Measurements from ENCODE around the gene UXS1. TPM values are rescaled to one million over a fixed set of nuclear protein-coding genes. Genes with fewer than 3 reads are reported as not detected.

Gene UXS1
- total and polyA plus RNA-seq, 2 donors (not counting 3 experiments of a cell fraction or from before 2014, with no cell fraction given): 34.2 to 43.2 TPM

DNA sequence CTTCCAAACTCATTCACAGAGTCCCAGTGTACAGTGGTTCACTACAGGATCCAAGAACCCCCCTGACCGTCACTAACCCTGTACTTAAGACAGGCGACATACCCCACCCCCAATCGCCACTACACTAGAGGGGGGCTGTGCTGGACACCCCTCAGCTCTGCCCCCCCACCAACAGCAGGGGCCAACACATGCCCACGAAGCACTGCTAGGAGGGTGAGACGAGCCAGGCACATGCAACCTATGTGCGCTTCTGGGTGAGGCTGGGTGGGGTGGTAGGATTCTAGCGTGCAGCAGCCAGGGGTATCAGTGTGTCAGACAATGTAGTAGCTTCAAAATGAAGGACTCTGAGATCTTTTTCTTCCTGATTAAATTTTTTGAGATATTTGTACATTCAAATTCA is 67.8 kb downstream of the UXS1 start:
- intact Hi-C loops (cut with micrococcal nuclease): no loop called here
- Histone ChIP-seq H3K9ac (replicated peaks; ENCODE audit: extremely low read depth, insufficient read depth, low read length) (no peak overlapping the region), H3K27ac (ENCODE audit: insufficient read depth, low read depth, low read length) (no peak overlapping the region), H3K4me2 (ENCODE audit: insufficient read depth, low read length) (no peak overlapping the region), H2AFZ (ENCODE audit: low read depth, low read length) (no peak overlapping the region), H3K4me1 (ENCODE audit: control insufficient read depth, extremely low read depth, insufficient read depth, low read length) (no peaks in the 10 kb centered on the region), H3K4me3 (replicated peaks in 1 of 3; ENCODE audit: insufficient read depth in 1 of 3, low read depth in 1 of 3, low read length in 3 of 3) (no peak overlapping the region), H3K79me2 (ENCODE audit: control insufficient read depth, insufficient read depth, low read length) (no peaks in the 10 kb centered on the region), H3K27me3 (ENCODE audit: control insufficient read depth in 2 of 2, insufficient read depth in 2 of 2, low read length in 2 of 2) (no peaks in the 10 kb centered on the region), H3K9me1 (replicated peaks; ENCODE audit: control insufficient read depth, extremely low read depth, insufficient read depth, low read length) (no peaks in the 10 kb centered on the region), H4K20me1 (replicated peaks; ENCODE audit: control insufficient read depth, extremely low read depth, insufficient read depth, low read length) (no peaks in the 10 kb centered on the region), H3K9me3 (replicated peaks; ENCODE audit: control insufficient read depth, insufficient read depth, low read length) (no peaks in the 10 kb centered on the region), H3K36me3 (ENCODE audit: control insufficient read depth in 2 of 2, extremely low read depth in 1 of 2, insufficient read depth in 2 of 2, low read length in 2 of 2) (no peaks in the 10 kb centered on the region)
- CTCF ChIA-PET: no interaction called here
- POLR2A ChIA-PET: no interaction called here
- dilution Hi-C loops (cut with MboI; ENCODE audit: extremely low pct_ligation_motif_present, low sequenced_read_pairs): no loop called here
- DNase-seq (ENCODE audit: low read depth, low spot score) (no peak), FAIRE-seq (no peak)
- TF ChIP-seq CTCF (IDR thresholded peaks at IDR 0.05; ENCODE audit: extremely low read depth in 1 of 2, insufficient read depth in 1 of 2, low read depth in 1 of 2, low read length in 2 of 2) (no peak), POLR2A (IDR thresholded peaks at IDR 0.05; ENCODE audit: low read depth, low read length) (no peak), EZH2 (IDR thresholded peaks at IDR 0.05; ENCODE audit: borderline replicate concordance, low read depth, low read length, severe bottlenecking) (no peak), MAX (IDR thresholded peaks at IDR 0.05; ENCODE audit: insufficient read depth, insufficient read length) (no peak), MYC (IDR thresholded peaks at IDR 0.05; ENCODE audit: low read depth, low read length) (no peak), GATA2 (IDR thresholded peaks at IDR 0.05; ENCODE audit: insufficient read depth, insufficient read length, low read depth, low read length) (no peak), POLR2AphosphoS5 (IDR thresholded peaks at IDR 0.05; ENCODE audit: insufficient read depth, low read depth, low read length) (no peak)
- no TSS peak for BruUV-seq (replicated peaks)
